ENCODE measurements around the gene GSTO1. TPM values are rescaled to one million over a fixed set of nuclear protein-coding genes. Genes with fewer than 3 reads are reported as not detected.

GSTO1 gene
- total RNA-seq, 4 donors from 2014 or later: 86.1 to 129 (median 102) TPM

DNA sequence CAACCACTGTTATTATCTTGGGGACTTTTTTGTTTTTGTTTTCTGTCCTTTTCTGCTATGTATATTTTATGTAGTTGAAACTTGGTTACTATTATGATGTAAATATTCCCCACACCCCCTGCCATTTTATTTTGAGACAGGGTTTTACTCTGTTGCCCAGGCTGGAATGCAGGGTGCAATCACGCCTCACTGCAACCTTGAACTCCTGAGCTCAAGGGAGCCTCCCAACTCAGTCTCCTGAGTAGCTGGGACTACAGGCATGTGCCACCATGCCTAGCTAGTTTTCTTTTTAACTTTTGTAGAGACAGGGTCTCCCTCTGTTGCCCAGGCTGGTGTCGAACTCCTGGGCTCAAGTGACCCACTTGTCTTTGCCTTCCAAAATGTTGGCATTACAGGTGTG is 32.2 kb downstream of the GSTO1 start:
- Histone ChIP-seq H3K4me3 (replicated peaks in 1 of 3) (no peak overlapping the region), H3K36me3 (no peaks in the 10 kb centered on the region), H3K27me3 (no peaks in the 10 kb centered on the region), H3K9me3 (no peaks in the 10 kb centered on the region), H3K4me1 (peaks cover 5 to 6% of the 10 kb centered on the region in 2 donors), H3K27ac (no peak overlapping the region)
- 81 to 89% methylated on average over 2 of the region's 2 CpGs for WGBS, 2 donors
- TF ChIP-seq, protein P1, sequence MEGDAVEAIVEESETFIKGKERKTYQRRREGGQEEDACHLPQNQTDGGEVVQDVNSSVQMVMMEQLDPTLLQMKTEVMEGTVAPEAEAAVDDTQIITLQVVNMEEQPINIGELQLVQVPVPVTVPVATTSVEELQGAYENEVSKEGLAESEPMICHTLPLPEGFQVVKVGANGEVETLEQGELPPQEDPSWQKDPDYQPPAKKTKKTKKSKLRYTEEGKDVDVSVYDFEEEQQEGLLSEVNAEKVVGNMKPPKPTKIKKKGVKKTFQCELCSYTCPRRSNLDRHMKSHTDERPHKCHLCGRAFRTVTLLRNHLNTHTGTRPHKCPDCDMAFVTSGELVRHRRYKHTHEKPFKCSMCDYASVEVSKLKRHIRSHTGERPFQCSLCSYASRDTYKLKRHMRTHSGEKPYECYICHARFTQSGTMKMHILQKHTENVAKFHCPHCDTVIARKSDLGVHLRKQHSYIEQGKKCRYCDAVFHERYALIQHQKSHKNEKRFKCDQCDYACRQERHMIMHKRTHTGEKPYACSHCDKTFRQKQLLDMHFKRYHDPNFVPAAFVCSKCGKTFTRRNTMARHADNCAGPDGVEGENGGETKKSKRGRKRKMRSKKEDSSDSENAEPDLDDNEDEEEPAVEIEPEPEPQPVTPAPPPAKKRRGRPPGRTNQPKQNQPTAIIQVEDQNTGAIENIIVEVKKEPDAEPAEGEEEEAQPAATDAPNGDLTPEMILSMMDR (IDR thresholded peaks at IDR 0.05): no peak
- TF ChIP-seq POLR2A (IDR thresholded peaks at IDR 0.05): no peak
- no peak for DNase-seq
- intact Hi-C loops (cut with DNase I): no loop called here

DNA sequence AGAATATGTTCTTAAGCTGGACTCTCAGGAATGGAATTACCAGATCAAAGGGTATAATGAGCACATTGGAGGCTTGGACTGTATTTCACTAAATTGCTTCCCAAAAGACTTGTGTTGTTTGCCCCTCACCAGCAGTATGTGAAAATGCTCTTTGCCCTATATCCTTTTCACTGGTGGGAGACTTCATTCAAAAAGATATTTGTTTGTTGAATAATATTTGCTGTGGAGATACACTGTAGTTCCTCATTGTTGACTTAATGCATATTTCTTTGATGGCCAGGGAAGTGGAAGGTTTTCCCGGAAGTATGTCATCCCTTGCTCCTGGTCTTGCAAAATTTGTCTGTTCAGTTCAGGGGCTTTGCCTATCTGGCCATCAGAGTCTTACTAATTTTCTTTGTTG is 33.7 kb downstream of the GSTO1 start:
- DNase-seq: no peak

DNA sequence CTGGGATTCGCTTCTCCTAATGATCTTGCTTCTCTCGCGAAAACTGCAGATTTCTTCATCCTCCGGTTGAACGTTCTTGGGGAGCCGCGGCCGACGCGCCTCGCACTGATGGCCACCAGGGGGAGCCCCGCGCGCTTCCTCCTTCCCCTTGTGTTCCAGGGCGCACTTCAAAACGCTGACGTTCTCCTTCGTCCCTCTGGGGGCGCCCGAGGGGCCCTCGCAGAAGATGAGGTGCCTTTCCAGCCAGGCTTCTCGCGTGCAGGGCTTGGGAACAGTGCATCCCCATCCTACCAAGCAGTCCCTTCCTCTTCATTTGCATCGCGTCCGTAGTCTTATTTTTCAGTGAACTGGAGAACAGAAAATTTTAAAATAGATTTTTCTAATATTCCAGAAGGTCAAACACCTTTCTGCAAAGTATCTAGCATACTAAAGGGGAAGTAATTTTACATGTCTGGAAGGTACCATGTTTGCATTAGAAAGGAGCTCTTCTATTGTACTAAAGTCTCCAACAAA is 36.8 kb downstream of the GSTO1 start:
- H3K4me3 ChIP-seq (replicated peaks in 1 of 3): no peak overlapping the region
- WGBS, 2 donors: 3% methylated on average over 25 to 26 of the region's 26 CpGs
- H3K36me3 ChIP-seq: no peaks in the 10 kb centered on the region
- no peaks in the 10 kb centered on the region for H3K27me3 ChIP-seq
- H3K9me3 ChIP-seq: no peaks in the 10 kb centered on the region
- intact Hi-C loops (cut with DNase I): loop anchor here (2.0 kb wide), 1 partner anchor 59 kb away; no protein-coding TSS in a partner anchor
- peak; percentile 88 to 91 for DNase-seq
- H3K4me1 ChIP-seq: peaks cover 5 to 6% of the 10 kb centered on the region in 2 donors
- TF ChIP-seq POLR2A (IDR thresholded peaks at IDR 0.05): no peak
- TF ChIP-seq, protein P1 (IDR thresholded peaks at IDR 0.05): peak; percentile 99 to 100 (median 100)
- H3K27ac ChIP-seq: no peak overlapping the region

More for the DNA sequence above, 33.7 kb downstream of the GSTO1 start:
- no peak overlapping the region for H3K4me3 ChIP-seq (replicated peaks in 1 of 3)
- H3K36me3 ChIP-seq: no peaks in the 10 kb centered on the region
- H3K27ac ChIP-seq: no peak overlapping the region
- H3K27me3 ChIP-seq: no peaks in the 10 kb centered on the region
- no peaks in the 10 kb centered on the region for H3K9me3 ChIP-seq
- 82 to 88% methylated on average over 1 of the region's 1 CpG for WGBS, 2 donors
- intact Hi-C loops (cut with DNase I): no loop called here
- TF ChIP-seq POLR2A (IDR thresholded peaks at IDR 0.05): no peak
- TF ChIP-seq, protein P1 (IDR thresholded peaks at IDR 0.05): no peak
- H3K4me1 ChIP-seq: peaks cover 5 to 6% of the 10 kb centered on the region in 2 donors

DNA sequence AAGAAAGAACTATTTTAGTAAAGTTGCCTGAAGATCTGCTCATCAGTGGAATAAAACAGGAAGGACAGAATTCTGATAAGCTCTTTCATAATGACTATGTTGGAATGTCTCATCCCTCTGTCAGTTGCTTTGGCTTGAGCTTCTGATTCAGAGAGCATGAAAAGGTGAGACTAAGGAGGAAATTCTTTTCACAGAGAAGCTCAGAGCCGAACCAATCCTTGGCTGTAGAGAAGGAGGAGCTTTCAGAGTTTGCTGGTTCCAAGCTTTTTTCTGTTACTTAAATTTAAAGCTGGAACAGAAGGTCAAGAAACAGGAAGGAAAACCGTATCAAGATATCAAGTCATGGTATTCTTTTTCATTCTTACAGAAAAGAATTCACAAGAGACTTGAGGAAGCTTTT is 38.3 kb downstream of the GSTO1 start:
- Histone ChIP-seq H3K27me3 (no peaks in the 10 kb centered on the region), H3K27ac (no peak overlapping the region), H3K4me1 (peaks cover 5 to 6% of the 10 kb centered on the region in 2 donors), H3K9me3 (no peaks in the 10 kb centered on the region), H3K4me3 (replicated peaks in 1 of 3) (no peak overlapping the region), H3K36me3 (no peaks in the 10 kb centered on the region)
- DNase-seq: no peak
- intact Hi-C loops (cut with DNase I): no loop called here
- TF ChIP-seq, protein P1 (IDR thresholded peaks at IDR 0.05): no peak
- TF ChIP-seq POLR2A (IDR thresholded peaks at IDR 0.05): no peak
- 60 to 64% methylated on average over 2 of the region's 2 CpGs for WGBS, 2 donors

DNA sequence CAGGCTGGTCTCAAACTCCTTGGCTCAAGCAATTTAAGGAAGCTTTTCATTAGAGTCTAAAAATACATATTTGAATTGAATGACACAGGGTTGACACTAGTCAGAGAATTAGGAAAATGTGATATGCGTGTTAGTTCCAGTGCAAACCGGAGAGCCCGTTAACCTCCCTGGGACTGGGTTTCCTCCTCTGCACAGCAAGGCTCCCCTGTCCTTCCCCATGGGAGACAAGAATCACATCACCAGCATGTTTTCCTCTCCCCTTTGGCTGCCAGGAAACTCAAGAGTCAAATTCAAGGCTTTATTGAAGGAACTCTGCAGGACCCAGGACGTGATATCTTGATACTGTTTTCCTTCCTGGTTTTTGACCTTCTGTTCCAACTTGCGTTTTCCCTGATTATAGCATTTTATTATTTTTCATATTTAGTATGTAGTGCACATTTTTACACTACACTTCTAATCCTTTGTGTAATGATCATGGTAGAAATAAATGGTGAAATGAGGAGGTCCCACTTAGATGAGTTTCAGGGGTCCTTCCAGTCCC is 39.2 kb downstream of the GSTO1 start:
- intact Hi-C loops (cut with DNase I): no loop called here
- no peak overlapping the region for H3K4me3 ChIP-seq (replicated peaks in 1 of 3)
- H3K27ac ChIP-seq: no peak overlapping the region
- DNase-seq: no peak
- H3K9me3 ChIP-seq: no peaks in the 10 kb centered on the region
- no peaks in the 10 kb centered on the region for H3K36me3 ChIP-seq
- TF ChIP-seq, protein P1 (IDR thresholded peaks at IDR 0.05): no peak
- no peak for TF ChIP-seq POLR2A (IDR thresholded peaks at IDR 0.05)
- H3K27me3 ChIP-seq: no peaks in the 10 kb centered on the region
- WGBS, 2 donors: 87 to 90% methylated on average over 5 of the region's 5 CpGs
- peaks cover 5 to 7% of the 10 kb centered on the region in 2 donors for H3K4me1 ChIP-seq
